Measurements from ENCODE around the gene SLC2A1. TPM values are rescaled to one million over a fixed set of nuclear protein-coding genes. Genes with fewer than 3 reads are reported as not detected.

The SLC2A1 gene
- total RNA-seq, 1 experiment from 2014 or later = 245 TPM

GRCh38 chr1:42971841-42972291, 13.2 kb upstream of the SLC2A1 start:
- intact Hi-C loops (cut with micrococcal nuclease) = no loop called here
- POLR2A ChIA-PET (ENCODE audit: unreplicated experiment) = interaction anchor here (0.5 to 0.6 kb wide), 2 partner anchors 34 to 46 kb away, joined by 3 read pairs; no protein-coding TSS in a partner anchor
- Histone ChIP-seq H3K4me2 (ENCODE audit: low read length) (no peak overlapping the region), H2AFZ (ENCODE audit: low read length) (no peak overlapping the region), H3F3A (ENCODE audit: low read length, unreplicated experiment) (peaks cover under 1% of the 10 kb centered on the region), H4K20me1 (ENCODE audit: low read length) (no peaks in the 10 kb centered on the region), H3K27me3 (ENCODE audit: low read length) (no peaks in the 10 kb centered on the region), H3K36me3 (ENCODE audit: low read depth, low read length) (no peaks in the 10 kb centered on the region), H3K9ac (ENCODE audit: low read length) (no peak overlapping the region), H3K9me3 (ENCODE audit: low read length) (no peaks in the 10 kb centered on the region), H3K9me2 (replicated peaks; ENCODE audit: low read length) (no peaks in the 10 kb centered on the region), H3K27ac (ENCODE audit: low read length) (no peak overlapping the region), H3K4me3 (ENCODE audit: low read length) (no peak overlapping the region), H3K79me2 (ENCODE audit: low read length) (no peaks in the 10 kb centered on the region), H3K4me1 (ENCODE audit: insufficient read depth, low read length) (peaks cover 28% of the 10 kb centered on the region)
- CTCF ChIA-PET = interaction anchor here (0.5 to 0.6 kb wide), 3 partner anchors 41 to 102 kb away, joined by 3 to 9 read pairs (median 5); no protein-coding TSS in a partner anchor
- DNase-seq = no peak
- no peak for ATAC-seq
- no peak for TF ChIP-seq EZH2 (IDR thresholded peaks at IDR 0.05; ENCODE audit: low read length, unreplicated experiment)
- TF ChIP-seq EZH2phosphoT487 (IDR thresholded peaks at IDR 0.05; ENCODE audit: borderline replicate concordance, low read length) = no peak
- no peak for TF ChIP-seq CTCF (conservative IDR thresholded peaks at IDR 0.05; ENCODE audit: low read depth, low read length)
- no TSS peak for BruUV-seq (replicated peaks)

- no peak for TF ChIP-seq EZH2phosphoT487 (IDR thresholded peaks at IDR 0.05; ENCODE audit: borderline replicate concordance, low read length)
- Histone ChIP-seq H3F3A (ENCODE audit: low read length, unreplicated experiment) (peaks cover 6% of the 10 kb centered on the region), H3K4me3 (ENCODE audit: low read length) (no peak overlapping the region), H3K27ac (ENCODE audit: low read length) (no peak overlapping the region), H3K4me1 (ENCODE audit: insufficient read depth, low read length) (peaks cover 44% of the 10 kb centered on the region), H2AFZ (ENCODE audit: low read length) (no peak overlapping the region), H3K9ac (ENCODE audit: low read length) (no peak overlapping the region), H3K4me2 (ENCODE audit: low read length) (no peak overlapping the region), H3K9me3 (ENCODE audit: low read length) (no peaks in the 10 kb centered on the region), H3K9me2 (replicated peaks; ENCODE audit: low read length) (no peaks in the 10 kb centered on the region), H3K79me2 (ENCODE audit: low read length) (peaks cover 7% of the 10 kb centered on the region), H4K20me1 (ENCODE audit: low read length) (no peaks in the 10 kb centered on the region), H3K36me3 (ENCODE audit: low read depth, low read length) (no peaks in the 10 kb centered on the region), H3K27me3 (ENCODE audit: low read length) (no peaks in the 10 kb centered on the region)
- no TSS peak for BruUV-seq (replicated peaks)
- intact Hi-C loops (cut with micrococcal nuclease) = no loop called here
- ATAC-seq = no peak
- POLR2A ChIA-PET (ENCODE audit: unreplicated experiment) = no interaction called here
- no peak for DNase-seq
- CTCF ChIA-PET = no interaction called here
These were observed 11.5 kb upstream of the SLC2A1 start for GRCh38 chr1:42970143-42970542.

GRCh38 chr1:42968654-42969053, 10.0 kb upstream of the SLC2A1 start:
- no peak for ATAC-seq
- CTCF ChIA-PET = no interaction called here
- no peak overlapping the region for H2AFZ ChIP-seq (ENCODE audit: low read length)
- H3F3A ChIP-seq (ENCODE audit: low read length, unreplicated experiment) = peaks cover 6% of the 10 kb centered on the region
- TF ChIP-seq EZH2 (IDR thresholded peaks at IDR 0.05; ENCODE audit: low read length, unreplicated experiment) = no peak
- TF ChIP-seq EZH2phosphoT487 (IDR thresholded peaks at IDR 0.05; ENCODE audit: borderline replicate concordance, low read length) = no peak
- TF ChIP-seq CTCF (conservative IDR thresholded peaks at IDR 0.05; ENCODE audit: low read depth, low read length) = no peak
- DNase-seq = no peak
- H3K9ac ChIP-seq (ENCODE audit: low read length) = no peak overlapping the region
- no peak overlapping the region for H3K4me3 ChIP-seq (ENCODE audit: low read length)
- no peaks in the 10 kb centered on the region for H4K20me1 ChIP-seq (ENCODE audit: low read length)
- H3K27ac ChIP-seq (ENCODE audit: low read length) = no peak overlapping the region
- H3K4me2 ChIP-seq (ENCODE audit: low read length) = no peak overlapping the region
- H3K36me3 ChIP-seq (ENCODE audit: low read depth, low read length) = no peaks in the 10 kb centered on the region
- POLR2A ChIA-PET (ENCODE audit: unreplicated experiment) = no interaction called here
- peaks cover 47% of the 10 kb centered on the region for H3K4me1 ChIP-seq (ENCODE audit: insufficient read depth, low read length)
- H3K79me2 ChIP-seq (ENCODE audit: low read length) = peaks cover 7% of the 10 kb centered on the region
- no peaks in the 10 kb centered on the region for H3K9me3 ChIP-seq (ENCODE audit: low read length)
- H3K27me3 ChIP-seq (ENCODE audit: low read length) = no peaks in the 10 kb centered on the region
- H3K9me2 ChIP-seq (replicated peaks; ENCODE audit: low read length) = no peaks in the 10 kb centered on the region
- BruUV-seq (replicated peaks) = no TSS peak
- intact Hi-C loops (cut with micrococcal nuclease) = no loop called here
